ENCODE data around the gene GAGE2A. TPM values are rescaled to one million over a fixed set of nuclear protein-coding genes. Genes with fewer than 3 reads are reported as not detected.

Gene GAGE2A
- total and polyA plus RNA-seq, 2 of the 13 experiments (the other 11 are each of a cell fraction or from before 2014, with no cell fraction given), result not detected

DNA sequence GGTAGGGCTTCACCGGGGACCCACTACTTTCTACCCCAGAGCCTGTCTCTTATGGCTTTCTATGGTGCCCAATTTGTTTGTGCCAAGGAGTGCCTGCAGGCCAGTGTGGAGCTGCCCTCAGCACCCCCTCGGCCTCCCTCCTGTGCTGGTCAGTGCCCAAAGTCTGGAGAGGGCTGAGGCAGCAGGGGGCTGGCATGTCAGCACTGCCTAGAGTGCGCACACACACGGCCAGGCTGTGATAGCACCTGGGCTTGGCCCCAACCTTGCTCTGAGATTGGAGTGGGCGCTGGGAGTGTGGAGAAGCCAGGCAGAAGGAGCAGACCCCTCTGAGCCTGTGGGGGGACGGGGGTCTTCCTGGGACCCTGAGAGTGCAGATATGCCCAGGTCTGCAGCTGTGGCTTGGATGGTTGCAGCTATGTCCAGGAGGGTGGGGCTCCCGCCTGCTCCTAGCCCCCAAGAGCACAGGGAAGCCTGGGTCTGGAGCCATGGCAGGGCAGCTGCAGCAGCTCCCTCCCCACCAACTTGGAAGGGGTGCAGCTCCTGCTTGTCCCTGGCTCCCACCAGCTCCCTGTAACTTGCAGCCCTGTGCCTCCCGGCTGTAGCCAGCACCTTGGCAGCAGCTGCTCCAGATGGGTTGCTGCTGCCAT, 55.8 kb downstream of the GAGE2A start:
- BruUV-seq (replicated peaks), result no TSS peak
- POLR2A ChIA-PET, result no interaction called here
- Histone ChIP-seq H3K27ac (ENCODE audit: extremely low read length, insufficient read depth, low read length) (no peak overlapping the region), H3K4me3 (replicated peaks in 1 of 3; ENCODE audit: insufficient read depth in 1 of 3, low read depth in 2 of 3, low read length in 3 of 3) (no peak overlapping the region), H2AFZ (ENCODE audit: low read length) (no peak overlapping the region), H3K4me1 (ENCODE audit: insufficient read depth, low read length) (no peaks in the 10 kb centered on the region), H3K79me2 (ENCODE audit: insufficient read depth, low read length) (no peaks in the 10 kb centered on the region), H3K9me3 (ENCODE audit: low read length) (no peaks in the 10 kb centered on the region), H3K9ac (ENCODE audit: insufficient read depth, low read depth, low read length) (no peak overlapping the region), H3K4me2 (ENCODE audit: low read depth, low read length) (no peak overlapping the region), H4K20me1 (ENCODE audit: insufficient read depth, low read length) (no peaks in the 10 kb centered on the region), H3K27me3 (ENCODE audit: control insufficient read depth in 1 of 2, insufficient read depth in 2 of 2, low read length in 2 of 2) (no peaks in the 10 kb centered on the region), H3K36me3 (replicated peaks in 1 of 2; ENCODE audit: control insufficient read depth in 1 of 2, insufficient read depth in 2 of 2, low read length in 2 of 2) (no peaks in the 10 kb centered on the region)
- ATAC-seq (no peak), DNase-seq (ENCODE audit: low spot score) (no peak), FAIRE-seq (no peak)
- in situ Hi-C loops (cut with HindIII; ENCODE audit: extremely low pct_ligation_motif_present, low pct_unique_long_range_greater_than_20kb) (no loop called here), intact Hi-C loops (cut with micrococcal nuclease; ENCODE audit: unreplicated experiment) (no loop called here)
- TF ChIP-seq RFX5 (IDR thresholded peaks at IDR 0.05; ENCODE audit: low read depth, low read length) (no peak), BRD4 (CRISPR knock-in tag; IDR thresholded peaks at IDR 0.05) (no peak), NCOA2 (CRISPR knock-in tag; IDR thresholded peaks at IDR 0.05) (no peak), DR1 (CRISPR knock-in tag; IDR thresholded peaks at IDR 0.05) (no peak), SP5 (CRISPR knock-in tag; IDR thresholded peaks at IDR 0.05; ENCODE audit: borderline replicate concordance, low read depth) (no peak)
- CTCF ChIA-PET (ENCODE audit: low intra/inter-chr PET ratio, low total read pairs), result no interaction called here
- no CpG with 5 or more reads among the region's 8 CpGs for WGBS (ENCODE audit: low lambda C conversion rate)

Other genes starting within 250 kb of the GAGE2A start
- gene GAGE12C, start 57.3 kb upstream of the GAGE2A start, total RNA-seq (2016; rRNA removed; fragmentation: Illumina TruSeq; extraction: Trizol), result not detected in 2 replicates
- not detected in 2 replicates for gene GAGE12C, start 57.3 kb upstream of the GAGE2A start, polyA plus RNA-seq (2011; rRNA removed)
- not detected in 2 replicates for gene GAGE12D, start 47.8 kb upstream of the GAGE2A start, total RNA-seq (2016; rRNA removed; fragmentation: Illumina TruSeq; extraction: Trizol)
- gene GAGE12D, start 47.8 kb upstream of the GAGE2A start, polyA plus RNA-seq (2011; rRNA removed), result not detected in 2 replicates
- gene GAGE12E, start 38.2 kb upstream of the GAGE2A start, total RNA-seq (2016; rRNA removed; fragmentation: Illumina TruSeq; extraction: Trizol), result not detected in 2 replicates
- not detected in 2 replicates for gene GAGE12E, start 38.2 kb upstream of the GAGE2A start, polyA plus RNA-seq (2011; rRNA removed)
- not detected in 2 replicates for gene GAGE12F, start 28.7 kb upstream of the GAGE2A start, total RNA-seq (2016; rRNA removed; fragmentation: Illumina TruSeq; extraction: Trizol)
- not detected in 2 replicates for gene GAGE12F, start 28.7 kb upstream of the GAGE2A start, polyA plus RNA-seq (2011; rRNA removed)
- gene GAGE12G, start 19.1 kb upstream of the GAGE2A start, total RNA-seq (2016; rRNA removed; fragmentation: Illumina TruSeq; extraction: Trizol), result not detected in 2 replicates
- gene GAGE12G, start 19.1 kb upstream of the GAGE2A start, polyA plus RNA-seq (2011; rRNA removed), result not detected in 2 replicates
- not detected in 2 replicates for gene GAGE12H, start 9.5 kb upstream of the GAGE2A start, total RNA-seq (2016; rRNA removed; fragmentation: Illumina TruSeq; extraction: Trizol)
- not detected in 2 replicates for gene GAGE12H, start 9.5 kb upstream of the GAGE2A start, polyA plus RNA-seq (2011; rRNA removed)
- gene GAGE1, start 9.5 kb downstream of the GAGE2A start, total RNA-seq (2016; rRNA removed; fragmentation: Illumina TruSeq; extraction: Trizol), result not detected in 2 replicates
- gene GAGE1, start 9.5 kb downstream of the GAGE2A start, polyA plus RNA-seq (2011; rRNA removed), result not detected in 2 replicates
- gene PAGE1, start 106.5 kb downstream of the GAGE2A start, total RNA-seq (2016; rRNA removed; fragmentation: Illumina TruSeq; extraction: Trizol), result 0.69 and 0.93 TPM in 2 replicates
- gene PAGE1, start 106.5 kb downstream of the GAGE2A start, polyA plus RNA-seq (2011; rRNA removed), result 0.12 and 0.45 TPM in 2 replicates
- gene PAGE4, start 239.8 kb downstream of the GAGE2A start, total RNA-seq (2016; rRNA removed; fragmentation: Illumina TruSeq; extraction: Trizol), result 1.1 and 1.4 TPM in 2 replicates
- 0.35 TPM in 1 of 2 replicates, not detected in the other for gene PAGE4, start 239.8 kb downstream of the GAGE2A start, polyA plus RNA-seq (2011; rRNA removed)